Dedifferentiated amniotic fluid mesenchymal stem cell (primary cell): ENCODE data around the gene SAMD4A.

ENCODE experiments used
- DNase-seq: peaks from one replicate; pipeline ENCODE4 v3.0.0-alpha.2; 2016; ENCODE audit errors: extremely low spot score

Gene SAMD4A

DNA sequence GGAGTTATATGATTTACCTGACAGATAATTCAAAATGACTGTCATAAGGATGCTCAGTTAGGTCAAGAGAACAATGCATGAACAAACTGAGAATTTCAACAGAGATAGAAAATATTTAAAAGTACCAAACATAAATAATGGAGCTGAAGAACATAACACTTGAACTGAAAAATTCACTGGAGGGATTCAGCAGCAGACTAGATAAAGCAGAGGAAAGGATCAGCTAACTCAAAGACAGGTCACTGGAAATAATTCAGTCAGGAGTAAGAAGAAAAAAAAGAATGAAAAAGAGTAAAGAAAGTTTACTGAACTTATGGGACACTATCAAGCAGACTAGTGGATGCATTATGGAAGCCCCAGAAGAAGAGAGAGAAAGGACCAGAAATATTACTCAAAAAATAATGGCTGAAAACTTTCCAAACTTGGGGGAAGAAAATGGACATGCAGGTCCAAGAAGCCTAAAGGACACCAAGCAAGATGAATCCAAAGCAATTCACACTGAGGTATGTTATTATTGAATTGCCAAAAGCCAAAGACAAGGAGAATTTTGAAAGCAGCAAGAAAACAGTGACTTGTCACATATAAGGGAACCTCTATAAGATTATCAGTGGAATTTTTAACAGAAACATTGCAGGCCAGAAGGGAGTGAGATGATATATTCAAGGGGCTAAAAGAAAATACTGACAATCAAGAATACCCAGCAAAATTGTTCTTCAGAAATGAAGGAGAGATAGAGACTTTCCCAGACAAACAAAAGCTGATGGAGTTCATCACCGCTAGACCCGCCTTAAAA is 257.0 kb downstream of the SAMD4A start:
- DNase-seq = no peak

DNA sequence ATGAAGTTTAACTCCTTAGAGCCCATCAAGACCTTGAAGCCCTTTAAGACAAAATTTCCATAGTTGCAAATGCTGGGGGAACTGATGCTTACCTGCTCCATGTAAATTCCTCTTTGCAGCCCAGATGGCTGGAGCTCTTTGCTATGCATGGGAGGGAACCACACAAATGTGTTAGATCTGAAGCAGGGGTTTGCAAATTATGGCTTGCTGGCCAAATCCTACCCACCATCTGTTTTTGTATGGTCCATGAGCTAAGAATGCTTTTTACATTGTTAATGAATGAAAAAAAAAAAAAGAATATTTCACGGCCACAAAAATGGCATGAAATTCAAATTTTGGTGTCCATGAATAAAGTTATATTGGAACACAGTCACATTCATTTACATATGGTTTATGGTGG is 261.1 kb downstream of the SAMD4A start:
- no peak for DNase-seq

DNA sequence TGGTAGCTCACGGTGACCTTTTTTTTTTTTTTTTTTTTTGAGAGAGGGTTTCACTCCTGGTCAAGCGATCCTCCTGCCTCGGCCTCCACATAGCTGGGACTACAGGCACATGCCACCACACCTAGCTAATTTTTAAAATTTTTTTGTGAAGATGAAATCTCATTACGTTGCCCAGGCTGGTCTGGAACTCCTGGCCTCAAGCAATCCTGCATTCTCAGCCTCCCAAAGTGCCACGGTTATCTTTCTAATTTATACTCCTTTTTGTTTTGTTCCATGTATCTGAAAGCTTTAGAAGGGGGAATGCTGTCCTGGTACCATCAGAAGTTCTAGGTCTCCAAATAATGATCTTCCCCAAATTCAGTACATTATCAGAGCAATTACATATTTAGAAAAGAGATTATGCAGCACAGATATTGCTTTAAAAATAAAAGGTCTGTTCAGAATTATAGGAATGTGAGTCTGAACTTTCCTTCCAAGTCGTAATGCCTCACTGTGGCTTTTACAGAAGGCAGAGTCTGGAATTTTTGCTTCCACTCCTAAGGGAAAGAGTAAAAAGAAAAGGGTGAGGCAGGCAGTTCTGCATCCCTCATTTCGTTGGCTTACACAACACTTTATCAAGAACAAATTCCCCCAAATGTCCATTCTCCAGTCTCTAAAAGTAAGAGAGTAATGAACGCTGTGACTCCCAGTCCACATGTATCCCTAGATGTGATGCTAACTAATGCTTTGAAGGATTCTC is 262.7 kb downstream of the SAMD4A start:
- DNase-seq = no peak

DNA sequence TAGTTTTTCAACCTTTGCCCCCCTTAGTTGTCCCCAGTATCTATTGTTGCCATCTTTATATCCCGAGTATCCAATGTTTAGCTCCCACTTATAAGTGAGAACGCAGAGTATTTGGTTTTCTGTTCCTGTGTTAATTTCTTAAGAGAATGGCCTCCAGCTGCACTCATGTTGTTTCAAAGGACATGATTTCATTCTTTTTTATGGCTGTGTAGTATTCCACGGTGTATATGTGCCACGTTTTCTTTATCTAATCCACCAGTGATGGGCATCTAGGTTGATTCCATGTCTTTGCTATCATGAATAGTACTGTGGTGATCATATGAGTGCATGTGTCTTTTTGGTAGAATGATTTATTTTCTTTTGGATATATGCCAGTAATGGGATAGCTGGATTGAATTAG is 263.7 kb downstream of the SAMD4A start:
- DNase-seq = no peak

DNA sequence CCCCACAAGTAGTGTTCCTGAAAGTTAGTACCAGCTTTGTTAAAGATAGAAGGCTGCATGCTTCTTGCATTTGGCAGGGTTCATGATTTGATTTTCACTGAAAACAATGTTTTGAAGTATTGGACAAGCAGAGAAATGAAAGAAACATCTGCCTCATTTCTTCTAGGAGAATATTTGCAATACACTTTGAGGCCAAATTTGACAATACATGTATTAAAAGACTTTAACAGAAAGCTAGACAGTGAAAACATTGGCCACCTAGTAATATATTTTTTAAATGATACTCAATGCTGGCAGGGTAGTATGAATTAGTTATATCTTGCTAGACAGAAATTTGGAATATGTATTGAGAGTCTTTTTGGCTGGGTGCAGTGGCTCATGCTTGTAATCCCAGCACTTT is 267.2 kb downstream of the SAMD4A start:
- DNase-seq = no peak

DNA sequence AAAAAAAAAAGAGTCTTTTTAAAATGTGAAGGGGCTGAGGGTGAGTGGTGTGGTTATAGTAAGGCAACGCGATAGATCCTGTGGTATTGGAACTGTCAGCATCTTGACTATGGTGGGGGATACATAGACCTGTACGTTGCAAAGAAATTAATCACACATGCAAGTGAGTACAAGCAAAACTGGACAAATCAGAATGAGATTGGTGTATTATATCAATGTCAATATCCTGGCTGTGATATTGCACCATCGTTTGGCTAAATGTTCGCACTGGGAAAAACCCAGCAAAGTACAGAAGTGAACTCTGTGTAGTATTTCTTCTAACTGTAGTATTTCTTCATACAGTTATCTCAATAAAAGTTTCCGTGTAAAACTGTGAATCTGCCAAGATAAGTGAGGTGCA is 267.8 kb downstream of the SAMD4A start:
- no peak for DNase-seq

- no peak for DNase-seq
Observed at GRCh38 chr14:54836231-54836630, 269.3 kb downstream of the SAMD4A start.

DNA sequence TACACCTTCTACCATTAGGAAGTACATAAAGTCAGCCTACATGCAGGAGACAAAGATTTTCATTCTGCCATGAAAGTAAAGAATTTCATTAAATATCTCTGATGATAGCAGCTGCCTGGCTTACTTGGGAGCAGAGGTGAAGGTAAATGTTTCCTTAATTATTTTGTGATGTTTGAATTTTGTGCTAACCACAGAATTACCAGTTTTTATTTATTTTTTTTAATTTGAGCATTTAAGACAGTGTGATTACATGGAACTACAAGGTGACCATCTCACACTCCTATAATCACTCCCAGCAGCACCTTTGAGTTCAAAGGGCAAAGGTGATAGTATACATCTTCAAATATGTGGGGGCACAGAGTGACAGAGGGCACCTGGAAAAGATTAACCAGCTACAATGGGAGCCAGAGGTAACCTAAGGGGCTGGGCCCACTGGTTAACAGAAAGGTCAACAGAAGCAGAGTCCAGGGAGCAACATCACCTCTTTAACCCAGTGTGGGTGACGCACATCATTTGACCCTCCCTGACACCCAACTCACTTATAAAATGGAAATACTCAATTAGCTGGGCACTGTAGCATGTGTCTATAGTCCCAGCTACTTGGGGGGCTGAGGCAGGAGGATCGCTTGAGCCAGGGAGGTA is 270.7 kb downstream of the SAMD4A start:
- DNase-seq = no peak

DNA sequence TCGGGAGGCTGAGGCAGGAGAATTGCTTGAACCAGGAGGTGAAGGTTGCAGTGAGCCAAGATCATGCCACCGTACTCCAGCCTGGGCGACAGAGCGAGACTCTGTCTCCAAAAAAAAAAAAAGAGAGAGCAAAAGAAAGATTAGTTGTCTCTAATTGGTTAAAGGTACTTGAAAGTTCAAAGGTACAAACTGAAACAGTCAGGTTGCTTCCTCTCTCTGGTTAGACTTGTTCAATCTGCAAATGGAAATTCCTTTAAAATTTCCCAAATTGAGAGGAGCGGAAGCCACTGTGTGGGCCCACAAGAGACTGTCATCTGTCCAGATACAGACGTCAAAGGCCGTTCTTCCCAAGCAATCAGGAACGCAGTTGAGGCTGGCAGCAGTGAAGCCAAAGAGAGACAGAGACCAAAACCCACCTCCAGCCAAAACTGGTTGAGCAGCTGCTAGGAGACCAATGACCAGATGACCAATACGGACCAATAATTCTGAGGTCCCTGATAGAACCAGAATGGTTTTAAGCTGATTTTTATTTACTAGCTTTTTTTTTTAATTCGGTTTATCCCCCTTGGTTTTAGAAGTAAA is 272.1 kb downstream of the SAMD4A start:
- no peak for DNase-seq

GRCh38 chr14:54839701-54840119 is 272.8 kb downstream of the SAMD4A start:
- DNase-seq = no peak

GRCh38 chr14:54840336-54840735 is 273.4 kb downstream of the SAMD4A start:
- no peak for DNase-seq

- no peak for DNase-seq
Observed at GRCh38 chr14:54840798-54841197, 273.9 kb downstream of the SAMD4A start.
